Stimulated activated CD4-positive, alpha-beta T cell treated with anti-CD3 and anti-CD28 coated beads, Interleukin-1b, Interleukin-23, amount 100 ng/mL, for 24 hours (primary cell): ENCODE measurements around the gene GOSR1.
"Not testable (repeated sequence)": the region's sequence is repeated elsewhere in the genome, so short reads cannot be mapped to it uniquely, and the experiment has no call there.

ENCODE experiments used
- DNase-seq, 4 experiments: peaks; one replicate each; pipeline ENCODE4 v3.0.0-alpha.2; 2020; ENCODE audit warnings: low read depth in 4 of 4, low spot score in 1 of 4

Gene GOSR1

DNA sequence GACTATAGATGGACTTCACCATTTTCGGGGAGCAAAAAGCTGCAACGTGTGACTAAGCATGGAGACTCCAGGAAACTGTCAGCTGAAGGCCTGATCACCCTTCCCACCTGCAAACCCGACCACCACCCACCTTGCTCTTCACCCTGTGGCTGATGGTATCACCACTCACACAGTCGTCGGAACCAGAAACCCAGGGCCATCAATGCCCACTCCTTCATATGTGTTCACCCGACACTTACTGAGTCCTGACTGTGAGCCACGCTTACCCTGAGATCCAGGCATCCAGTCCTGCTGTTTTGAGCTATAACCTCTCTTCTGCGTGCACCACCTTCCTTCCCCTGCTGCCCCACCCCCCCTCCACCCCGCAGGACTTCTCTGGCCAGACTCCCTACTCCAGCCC, 97.1 kb downstream of the GOSR1 start:
- DNase-seq = not testable (repeated sequence)

DNA sequence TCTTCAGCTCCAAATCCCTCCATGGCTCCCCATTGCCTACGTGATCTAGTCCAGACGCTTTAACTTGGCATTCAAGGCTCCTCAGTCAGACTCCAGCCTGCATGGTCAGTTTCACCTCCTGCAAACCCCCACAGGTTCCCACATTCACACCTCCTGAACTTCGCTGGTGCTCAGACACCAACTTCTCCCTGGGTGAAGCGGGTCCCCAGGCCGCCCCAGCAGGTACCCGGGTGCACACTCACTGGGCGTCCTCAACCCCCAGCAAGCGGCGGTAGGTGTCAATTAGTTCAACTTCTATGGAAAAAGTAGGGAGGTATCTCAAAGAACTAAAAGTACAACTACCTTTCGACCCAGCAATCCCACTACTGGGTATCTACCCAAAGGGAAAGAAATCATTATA, 97.6 kb downstream of the GOSR1 start:
- DNase-seq = not testable (repeated sequence)

DNA sequence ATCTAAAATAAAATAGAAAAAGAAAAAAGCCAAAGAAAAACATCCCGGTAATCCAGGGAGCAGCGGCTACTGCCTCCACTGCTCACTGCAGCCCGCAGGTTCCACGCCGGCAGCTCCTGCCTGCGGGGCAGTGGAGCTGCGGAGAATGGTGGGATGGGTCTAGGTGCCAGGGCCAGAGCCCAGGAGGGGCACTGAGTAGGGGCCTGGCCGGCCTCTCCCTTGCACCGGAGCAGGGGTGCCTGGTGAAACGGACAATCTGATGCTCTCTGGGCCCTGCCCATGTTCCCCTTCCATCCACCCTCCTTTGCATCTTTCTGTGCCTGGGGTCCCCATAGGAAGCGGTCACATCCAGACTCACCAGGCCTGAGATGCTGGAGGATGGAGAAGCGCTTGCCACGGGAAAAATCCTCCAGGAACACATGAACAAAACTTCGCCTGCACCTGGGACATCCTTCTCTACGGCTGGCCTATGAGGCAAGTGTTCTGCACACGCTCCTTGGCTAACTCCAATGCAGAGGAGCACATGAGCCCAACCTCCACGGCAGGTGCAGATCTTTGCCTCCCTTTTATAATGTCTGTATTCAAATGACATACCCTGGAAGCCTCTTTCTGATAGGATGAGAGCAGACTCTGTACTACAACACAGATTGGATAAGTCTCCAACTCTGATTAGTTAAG, 98.6 kb downstream of the GOSR1 start:
- not testable (repeated sequence) for DNase-seq

DNA sequence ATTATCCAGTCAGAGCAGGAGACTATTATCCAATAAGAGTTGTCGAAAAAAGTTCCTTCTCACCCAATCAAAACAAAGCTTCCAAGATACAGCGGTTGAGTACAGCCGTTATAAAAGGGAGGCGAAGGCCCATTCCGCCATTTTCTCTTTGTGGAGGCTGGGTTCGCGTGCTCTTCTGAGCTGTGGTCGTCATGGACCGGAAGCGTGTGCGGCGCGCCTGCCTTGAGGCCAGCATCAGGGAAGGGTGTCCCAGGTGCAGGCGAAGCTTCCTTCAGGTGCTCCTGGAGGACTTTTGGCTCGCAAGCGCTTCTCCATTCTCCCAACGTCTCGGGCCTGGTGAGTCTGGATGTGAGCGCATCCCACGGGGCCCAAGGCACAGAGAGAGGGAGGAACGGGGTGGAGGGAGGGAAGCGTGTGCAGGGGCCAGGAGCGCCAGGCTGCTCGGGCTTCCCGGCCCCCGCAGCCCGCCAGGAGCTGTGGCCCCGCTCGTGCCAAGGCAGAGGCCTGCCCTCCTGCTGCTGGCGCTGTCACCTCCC, 99.2 kb downstream of the GOSR1 start:
- DNase-seq = no peak
